Astrocyte (in vitro differentiated cells and primary cell): Measurements from ENCODE around the gene IP6K3. TPM values are rescaled to one million over a fixed set of nuclear protein-coding genes. Genes with fewer than 3 reads are reported as not detected.

ENCODE experiments used
- DNase-seq: peaks from one replicate; pipeline ENCODE4 v3.0.0-alpha.2; 2010; ENCODE audit warnings: low read depth
- FAIRE-seq: peaks from 2 replicates; lab custom pipeline; 2011; peaks lifted over from hg19 to GRCh38; lab: Jason Lieb, UNC
- H2AFZ ChIP-seq: 2 replicates; pipeline ENCODE4 v1.6.0; 2012; ENCODE audit warnings: low read depth, low read length, inconsistent platforms
- H3K27ac ChIP-seq: 2 replicates; pipeline ENCODE4 v1.5.1; 2011; ENCODE audit warnings: low read depth, low read length, inconsistent platforms
- H3K27me3 ChIP-seq: 2 replicates; pipeline ENCODE4 v1.6.0; 2011; ENCODE audit warnings: low read length, inconsistent platforms; ENCODE audit not compliant: insufficient read depth
- H3K36me3 ChIP-seq: 2 replicates; pipeline ENCODE4 v1.5.1; 2011; ENCODE audit warnings: low read length, inconsistent platforms; ENCODE audit not compliant: insufficient read depth
- H3K4me1 ChIP-seq: 2 replicates; pipeline ENCODE4 v1.5.1; 2011; ENCODE audit warnings: low read length, inconsistent platforms; ENCODE audit not compliant: insufficient read depth
- H3K4me2 ChIP-seq: 2 replicates; pipeline ENCODE4 v1.6.0; 2012; ENCODE audit warnings: low read length, inconsistent platforms
- H3K4me3 ChIP-seq: 2 replicates; pipeline ENCODE4 v1.5.1; 2011; ENCODE audit warnings: low read depth, mild to moderate bottlenecking, low read length, inconsistent platforms; ENCODE audit not compliant: insufficient read depth
- H3K79me2 ChIP-seq: 2 replicates; pipeline ENCODE4 v1.6.0; 2012; ENCODE audit warnings: mild to moderate bottlenecking, low read length, inconsistent platforms; ENCODE audit not compliant: insufficient read depth
- H3K9ac ChIP-seq: 2 replicates; pipeline ENCODE4 v1.6.0; 2012; ENCODE audit warnings: mild to moderate bottlenecking, low read length, inconsistent platforms
- H3K9me3 ChIP-seq: 2 replicates; pipeline ENCODE4 v1.5.1; 2012; ENCODE audit warnings: low read depth, mild to moderate bottlenecking, low read length, inconsistent platforms; ENCODE audit not compliant: insufficient read depth
- H4K20me1 ChIP-seq: 2 replicates; pipeline ENCODE4 v1.6.0; 2012; ENCODE audit warnings: low read length, inconsistent platforms; ENCODE audit not compliant: insufficient read depth
- H3K27ac Mint-ChIP-seq: one replicate; pipeline ENCODE4 v1.8.0; 2021; ENCODE audit warnings: mild to moderate bottlenecking, mixed read lengths; ENCODE audit not compliant: unreplicated experiment
- H3K27me3 Mint-ChIP-seq: one replicate; pipeline ENCODE4 v1.8.0; 2021; ENCODE audit warnings: low read depth, mixed read lengths; ENCODE audit not compliant: unreplicated experiment
- H3K36me3 Mint-ChIP-seq: one replicate; pipeline ENCODE4 v1.8.0; 2021; ENCODE audit warnings: low read depth, mixed read lengths; ENCODE audit not compliant: unreplicated experiment
- H3K4me1 Mint-ChIP-seq: one replicate; pipeline ENCODE4 v1.8.0; 2021; ENCODE audit warnings: low read depth, mixed read lengths; ENCODE audit not compliant: unreplicated experiment
- H3K4me3 Mint-ChIP-seq: one replicate; pipeline ENCODE4 v1.8.0; 2021; ENCODE audit warnings: mild to moderate bottlenecking, moderate library complexity, mixed read lengths; ENCODE audit not compliant: unreplicated experiment
- H3K9me3 Mint-ChIP-seq: one replicate; pipeline ENCODE4 v1.8.0; 2021; ENCODE audit warnings: mild to moderate bottlenecking, mixed read lengths; ENCODE audit not compliant: unreplicated experiment
- CTCF ChIP-seq: IDR thresholded peaks from 2 replicates; pipeline ENCODE4 v1.5.1; 2011; ENCODE audit warnings: low read depth, mild to moderate bottlenecking, inconsistent platforms, low read length, moderate library complexity; ENCODE audit not compliant: insufficient read depth
- EZH2 ChIP-seq: IDR thresholded peaks from 2 replicates; pipeline ENCODE4 v1.6.1; 2012; ENCODE audit warnings: mild to moderate bottlenecking, low read length, inconsistent platforms; ENCODE audit not compliant: insufficient read depth
- total RNA-seq: library from RNA; stranded (reverse); gene quantifications from 2 replicates; pipeline ENCODE4 v1.2.1, GENCODE V29; 2021

The IP6K3 gene
- total RNA-seq, 1 donor from 2014 or later: 4.6 TPM

- Histone ChIP-seq H3K4me1 (peaks cover 34% of the 10 kb centered on the region), H2AFZ (peak overlapping the region; percentile 86), H3K9ac (peak overlapping the region; percentile 94), H3K4me3 (peak overlapping the region; percentile 75), H3K36me3 (peaks cover 3% of the 10 kb centered on the region), H3K4me2 (peak overlapping the region; percentile 91), H4K20me1 (peaks cover 32% of the 10 kb centered on the region), H3K27me3 (peaks cover 18% of the 10 kb centered on the region), H3K9me3 (no peaks in the 10 kb centered on the region), H3K79me2 (peaks cover 52% of the 10 kb centered on the region), H3K27ac (peak overlapping the region; percentile 83)
- H3K4me1 Mint-ChIP-seq: peaks cover 53% of the 10 kb centered on the region
- peaks cover 6% of the 10 kb centered on the region for H3K36me3 Mint-ChIP-seq
- no peak for TF ChIP-seq EZH2
- no peak for TF ChIP-seq CTCF
- H3K27me3 Mint-ChIP-seq: peaks cover 6% of the 10 kb centered on the region
- DNase-seq (no peak), FAIRE-seq (no peak)
- peak overlapping the region; percentile 98 for H3K27ac Mint-ChIP-seq
- H3K4me3 Mint-ChIP-seq: peak overlapping the region; percentile 87
- H3K9me3 Mint-ChIP-seq: no peaks in the 10 kb centered on the region
Observed at GRCh38 chr6:33789550-33789895, 42.8 kb upstream of the IP6K3 start.

GRCh38 chr6:33788694-33789549 is 42.2 kb upstream of the IP6K3 start, which contains the start of gene LEMD2:
Gene LEMD2 (minus strand): TSS chr6:33789130. CDS start chr6:33789116, 14 bp downstream.
- H3K27ac Mint-ChIP-seq: peak within 1 kb of the TSS; percentile 98
- FAIRE-seq (no peak), DNase-seq (peak; percentile 84)
- peaks cover 6% of the 10 kb centered on the region for H3K27me3 Mint-ChIP-seq
- H3K36me3 Mint-ChIP-seq: peaks cover 10% of the 10 kb centered on the region
- no peaks in the 10 kb centered on the region for H3K9me3 ChIP-seq
- peaks cover 34% of the 10 kb centered on the region for H3K4me1 ChIP-seq
- no peak for TF ChIP-seq CTCF
- no peak for TF ChIP-seq EZH2
- H3K79me2 ChIP-seq: peaks cover 57% of the 10 kb centered on the region
- H3K4me2 ChIP-seq: peak within 1 kb of the TSS; percentile 91
- H3K27ac ChIP-seq: peak within 1 kb of the TSS; percentile 83
- H3K4me3 Mint-ChIP-seq: peak within 1 kb of the TSS; percentile 94
- peak within 1 kb of the TSS; percentile 86 for H2AFZ ChIP-seq
- H3K36me3 ChIP-seq: peaks cover 6% of the 10 kb centered on the region
- H3K27me3 ChIP-seq: peaks cover 14% of the 10 kb centered on the region
- H4K20me1 ChIP-seq: peaks cover 33% of the 10 kb centered on the region
- H3K4me1 Mint-ChIP-seq: peaks cover 58% of the 10 kb centered on the region
- H3K4me3 ChIP-seq: peak within 1 kb of the TSS; percentile 75
- no peaks in the 10 kb centered on the region for H3K9me3 Mint-ChIP-seq
- H3K9ac ChIP-seq: peak within 1 kb of the TSS; percentile 94
